Skin of body (tissue), 2 donors: Measurements from ENCODE around the gene B4GALT6. TPM values are rescaled to one million over a fixed set of nuclear protein-coding genes. Genes with fewer than 3 reads are reported as not detected.
"Not testable (repeated sequence)": the region's sequence is repeated elsewhere in the genome, so short reads cannot be mapped to it uniquely, and the experiment has no call there.

Source experiments
- DNase-seq: peaks from one replicate; lab custom pipeline; 2025; lab: John Stamatoyannopoulos, UW
- total RNA-seq: library from RNA; depleted of rRNA; stranded (reverse); fragments of >200 nt; gene quantifications from one replicate; pipeline ENCODE4 v1.2.3, GENCODE V29; 2014

The B4GALT6 gene
- 4.4 TPM for total RNA-seq

GRCh38 chr18:31684279-31685096 is at the start of gene B4GALT6:
B4GALT6 (minus strand) TSS chr18:31684581; CDS start chr18:31684426, 155 bp downstream.
- DNase-seq: peak; percentile 42

GRCh38 chr18:31731628-31732027 is 47.2 kb upstream of the B4GALT6 start:
- DNase-seq: no peak

- DNase-seq: not testable (repeated sequence)
Measured at GRCh38 chr18:31729196-31729595, 44.8 kb upstream of the B4GALT6 start.

GRCh38 chr18:31723990-31724711 is 39.8 kb upstream of the B4GALT6 start:
- no peak for DNase-seq

- no peak for DNase-seq
Measured at GRCh38 chr18:31723639-31723989, 39.2 kb upstream of the B4GALT6 start.

- DNase-seq: peak; percentile 53
Measured at GRCh38 chr18:31722369-31722957, 38.1 kb upstream of the B4GALT6 start.

- no peak for DNase-seq
Measured at GRCh38 chr18:31721601-31722000, 37.2 kb upstream of the B4GALT6 start.

GRCh38 chr18:31720867-31721266 is 36.5 kb upstream of the B4GALT6 start:
- peak; percentile 2 for DNase-seq

- no peak for DNase-seq
Measured at GRCh38 chr18:31719363-31720006, 35.1 kb upstream of the B4GALT6 start.

- DNase-seq: no peak
Measured at GRCh38 chr18:31718386-31718785, 34.0 kb upstream of the B4GALT6 start.

GRCh38 chr18:31716362-31716761 is 32.0 kb upstream of the B4GALT6 start:
- DNase-seq: no peak

- DNase-seq: no peak
Measured at GRCh38 chr18:31711365-31712172, 27.2 kb upstream of the B4GALT6 start.

GRCh38 chr18:31710826-31711225 is 26.4 kb upstream of the B4GALT6 start:
- DNase-seq: no peak

GRCh38 chr18:31707815-31708214 is 23.4 kb upstream of the B4GALT6 start:
- DNase-seq: no peak

- no peak for DNase-seq
Measured at GRCh38 chr18:31702449-31702848, 18.1 kb upstream of the B4GALT6 start.

- DNase-seq: no peak
Measured at GRCh38 chr18:31701744-31702143, 17.4 kb upstream of the B4GALT6 start.

GRCh38 chr18:31700990-31701389 is 16.6 kb upstream of the B4GALT6 start:
- no peak for DNase-seq

GRCh38 chr18:31697351-31698298 is 13.2 kb upstream of the B4GALT6 start:
- no peak for DNase-seq

GRCh38 chr18:31695989-31696388 is 11.6 kb upstream of the B4GALT6 start:
- DNase-seq: no peak

- no peak for DNase-seq
Measured at GRCh38 chr18:31694297-31694696, 9.9 kb upstream of the B4GALT6 start.
